NT2/D1 (cell line): ENCODE results near the gene ORM1.

Source experiments
- SUZ12 ChIP-seq: IDR thresholded peaks from 2 replicates; pipeline ENCODE4 v1.6.1; 2011; ENCODE audit not compliant: insufficient read length, insufficient read depth; ENCODE audit errors: extremely low read depth
- YY1 ChIP-seq: IDR thresholded peaks from 2 replicates; pipeline ENCODE4 v1.6.1; 2011; ENCODE audit not compliant: insufficient read length, insufficient read depth

- TF ChIP-seq SUZ12: no peak
- TF ChIP-seq YY1: no peak
These were observed 25.5 kb downstream of the ORM1 start for GRCh38 chr9:114348261-114348905.
